ENCODE measurements around the gene SLC13A3.
"Not testable (repeated sequence)": the region's sequence is repeated elsewhere in the genome, so short reads cannot be mapped to it uniquely, and the experiment has no call there.

Gene SLC13A3

GRCh38 chr20:46681032-46681854 is 30.0 kb upstream of the SLC13A3 start:
- peak; percentile 58 for DNase-seq (ENCODE audit: low spot score)

GRCh38 chr20:46680684-46681031 is 29.4 kb upstream of the SLC13A3 start:
- DNase-seq (ENCODE audit: low spot score), result no peak

- no peak for DNase-seq (ENCODE audit: low spot score)
Measured at GRCh38 chr20:46678516-46678915, 27.3 kb upstream of the SLC13A3 start.

GRCh38 chr20:46677608-46678007 is 26.3 kb upstream of the SLC13A3 start:
- no peak for DNase-seq (ENCODE audit: low spot score)

GRCh38 chr20:46676649-46677316 is 25.5 kb upstream of the SLC13A3 start:
- not testable (repeated sequence) for DNase-seq (ENCODE audit: low spot score)

- no peak for DNase-seq (ENCODE audit: low spot score)
Measured at GRCh38 chr20:46674253-46675083, 23.2 kb upstream of the SLC13A3 start.

GRCh38 chr20:46673394-46674252 is 22.4 kb upstream of the SLC13A3 start:
- no peak for DNase-seq (ENCODE audit: low spot score)

GRCh38 chr20:46672543-46673148 is 21.4 kb upstream of the SLC13A3 start:
- no peak for DNase-seq (ENCODE audit: low spot score)

- DNase-seq (ENCODE audit: low spot score), result no peak
Measured at GRCh38 chr20:46671866-46672542, 20.7 kb upstream of the SLC13A3 start.

GRCh38 chr20:46670585-46671584 is 19.6 kb upstream of the SLC13A3 start:
- DNase-seq (ENCODE audit: low spot score), result no peak

GRCh38 chr20:46670228-46670584 is 18.9 kb upstream of the SLC13A3 start:
- DNase-seq (ENCODE audit: low spot score), result no peak

- DNase-seq (ENCODE audit: low spot score), result no peak
Measured at GRCh38 chr20:46666818-46667515, 15.7 kb upstream of the SLC13A3 start.

GRCh38 chr20:46666306-46666705 is 15.0 kb upstream of the SLC13A3 start:
- no peak for DNase-seq (ENCODE audit: low spot score)

- DNase-seq (ENCODE audit: low spot score), result no peak
Measured at GRCh38 chr20:46665602-46666001, 14.3 kb upstream of the SLC13A3 start.

- no peak for DNase-seq (ENCODE audit: low spot score)
Measured at GRCh38 chr20:46663531-46663930, 12.3 kb upstream of the SLC13A3 start.

- no peak for DNase-seq (ENCODE audit: low spot score)
Measured at GRCh38 chr20:46661659-46662058, 10.4 kb upstream of the SLC13A3 start.

- DNase-seq (ENCODE audit: low spot score), result no peak
Measured at GRCh38 chr20:46660487-46660886, 9.2 kb upstream of the SLC13A3 start.

GRCh38 chr20:46657618-46658017 is 6.4 kb upstream of the SLC13A3 start:
- DNase-seq (ENCODE audit: low spot score), result no peak

GRCh38 chr20:46657137-46657536 is 5.9 kb upstream of the SLC13A3 start:
- DNase-seq (ENCODE audit: low spot score), result no peak

All from globus pallidus (tissue), 1 donor.